H1 (cell line): ENCODE measurements around the gene MBOAT2. TPM values are rescaled to one million over a fixed set of nuclear protein-coding genes. Genes with fewer than 3 reads are reported as not detected.

Experiments
- FOSL1 ChIP-seq: IDR thresholded peaks from 2 replicates; pipeline ENCODE4 v1.6.1; 2011; ENCODE audit warnings: mild to moderate bottlenecking, low read depth, low read length, moderate library complexity; ENCODE audit not compliant: insufficient read depth
- MAFK ChIP-seq: IDR thresholded peaks from 2 replicates; pipeline ENCODE4 v1.6.1; 2012; ENCODE audit warnings: low read depth, mild to moderate bottlenecking, improper control_type of control experiment, low read length
- polyA plus RNA-seq, 7 experiments: library from polyadenylated mRNA; depleted of rRNA in 3 of 7; stranded (reverse) in 5 of 7; unstranded in 2 of 7; fragments of >200 nt in 5 of 7; fragments of 200-250 nt in 2 of 7; gene quantifications; 1 replicate in 5 of 7; 2 replicates in 1 of 7; 4 replicates in 1 of 7; pipeline versions ENCODE4 v1.2.1 to v1.2.3, GENCODE V29; 2011 to 2013; ENCODE audit warnings: missing spikeins in 2 of 7, mixed read lengths in 2 of 7
- total RNA-seq: library from RNA; stranded (reverse); fragmentation: NEBNext Ultra II Directional; extraction: Animal tissue kit (Norgen Biotek cat#: 25700); gene quantifications from 2 replicates; pipeline ENCODE4 v1.2.1, GENCODE V29; 2021

The MBOAT2 gene
- total and polyA plus RNA-seq, 2 of the 8 experiments (the other 6 are each of a cell fraction or from before 2014, with no cell fraction given): 11.2 to 23.4 TPM

- TF ChIP-seq MAFK (no peak), FOSL1 (no peak)
These were observed 161.6 kb downstream of the MBOAT2 start (continued) for GRCh38 chr2:8841932-8842331.
